Neuronal stem cell (in vitro differentiated cells): Measurements from ENCODE around the gene PARD3B.
A peak's percentile ranks its signal among the peaks of the same experiment; 100 is the strongest.

Experiments used
- DNase-seq: peaks from one replicate; pipeline ENCODE4 v3.0.0-alpha.2; 2013; ENCODE audit warnings: low spot score
- H2AFZ ChIP-seq: one replicate; pipeline ENCODE4 v1.6.1; 2013; ENCODE audit warnings: mild to moderate bottlenecking, low read length, inconsistent platforms
- H2AK5ac ChIP-seq: 2 replicates; pipeline ENCODE4 v1.6.1; 2013; ENCODE audit warnings: low read depth, mild to moderate bottlenecking, inconsistent platforms, low read length, moderate library complexity, mixed read lengths
- H2BK120ac ChIP-seq: 2 replicates; pipeline ENCODE4 v1.6.1; 2013; ENCODE audit warnings: low read depth, mild to moderate bottlenecking, inconsistent platforms, low read length, moderate library complexity, mixed read lengths
- H2BK12ac ChIP-seq: one replicate; pipeline ENCODE4 v1.6.1; 2013; ENCODE audit warnings: low read length, inconsistent platforms
- H2BK15ac ChIP-seq: 2 replicates; pipeline ENCODE4 v1.6.1; 2013; ENCODE audit warnings: mild to moderate bottlenecking, low read length, inconsistent platforms, mixed read lengths
- H2BK5ac ChIP-seq: one replicate; pipeline ENCODE4 v1.6.1; 2013; ENCODE audit warnings: inconsistent platforms, mild to moderate bottlenecking, low read length, moderate library complexity
- H3K14ac ChIP-seq: one replicate; pipeline ENCODE4 v1.6.1; 2013; ENCODE audit warnings: low read length, inconsistent platforms
- H3K18ac ChIP-seq: 2 replicates; pipeline ENCODE4 v1.6.1; 2013; ENCODE audit warnings: low read length, inconsistent platforms
- H3K23ac ChIP-seq: 2 replicates; pipeline ENCODE4 v1.6.1; 2013; ENCODE audit warnings: low read depth, mild to moderate bottlenecking, mixed read lengths, low read length, inconsistent platforms; ENCODE audit not compliant: poor library complexity
- H3K27ac ChIP-seq: replicated peaks from 3 replicates; pipeline ENCODE4 v1.5.1; 2013; ENCODE audit warnings: low read length, inconsistent platforms
- H3K27me3 ChIP-seq, 3 experiments: 2 replicates each; pipeline ENCODE4 v1.6.1; 2013; ENCODE audit warnings: low read length in 3 of 3, mild to moderate bottlenecking in 2 of 3, inconsistent platforms in 1 of 3, low read depth in 1 of 3, mixed read lengths in 1 of 3, moderate library complexity in 1 of 3; ENCODE audit not compliant: control insufficient read depth in 3 of 3, insufficient read depth in 3 of 3
- H3K36me3 ChIP-seq, 2 donors: replicated peaks in 1 of 2; 2 replicates each; pipeline ENCODE4 v1.6.1; 2013; ENCODE audit warnings: low read length in 2 of 2; ENCODE audit not compliant: control insufficient read depth in 2 of 2, insufficient read depth in 2 of 2
- H3K4ac ChIP-seq: 2 replicates; pipeline ENCODE4 v1.6.1; 2013; ENCODE audit warnings: inconsistent platforms, mild to moderate bottlenecking, low read length, moderate library complexity
- H3K4me1 ChIP-seq, 2 donors: 1 replicate in 1 of 2; 2 replicates in 1 of 2; pipeline ENCODE4 v1.6.1; 2013; ENCODE audit warnings: low read length in 2 of 2, low read depth in 1 of 2; ENCODE audit not compliant: control insufficient read depth in 2 of 2, insufficient read depth in 1 of 2
- H3K4me2 ChIP-seq: one replicate; pipeline ENCODE4 v1.6.1; 2013; ENCODE audit warnings: mild to moderate bottlenecking, low read length, inconsistent platforms; ENCODE audit not compliant: insufficient read depth, poor library complexity, severe bottlenecking
- H3K4me3 ChIP-seq, 2 donors: 2 replicates each; pipeline ENCODE4 v1.5.1; 2013; ENCODE audit warnings: low read length in 2 of 2, mild to moderate bottlenecking in 2 of 2, inconsistent platforms in 1 of 2, moderate library complexity in 1 of 2
- H3K79me1 ChIP-seq: one replicate; pipeline ENCODE4 v1.6.1; 2013; ENCODE audit warnings: low read depth, mild to moderate bottlenecking, inconsistent platforms, low read length, moderate library complexity
- H3K9ac ChIP-seq: one replicate; pipeline ENCODE4 v1.6.1; 2013; ENCODE audit warnings: mild to moderate bottlenecking, low read depth, low read length, inconsistent platforms; ENCODE audit not compliant: poor library complexity
- H3K9me3 ChIP-seq, 2 donors: replicated peaks in 1 of 2; 2 replicates each; pipeline versions ENCODE3 to v1.6.1; 2013; ENCODE audit warnings: low read length in 2 of 2, mild to moderate bottlenecking in 2 of 2, inconsistent platforms in 1 of 2, low read depth in 1 of 2, mixed read lengths in 1 of 2, moderate library complexity in 1 of 2; ENCODE audit not compliant: control insufficient read depth in 2 of 2, insufficient read depth in 1 of 2
- H4K8ac ChIP-seq: one replicate; pipeline ENCODE4 v1.6.1; 2013; ENCODE audit warnings: low read depth, mild to moderate bottlenecking, inconsistent platforms, low read length, moderate library complexity
- H4K91ac ChIP-seq: one replicate; pipeline ENCODE4 v1.6.1; 2013; ENCODE audit warnings: low read length, low read depth, mild to moderate bottlenecking, inconsistent platforms; ENCODE audit not compliant: poor library complexity
- WGBS, 2 donors: extraction: QIAGEN DNeasy Blood & Tissue Kit; methylation state at CpG; one replicate each; pipeline ENCODE4 v1.1.7; 2013; ENCODE audit warnings: missing lambda C conversion rate in 2 of 2, mixed read lengths in 1 of 2; ENCODE audit not compliant: insufficient read length in 2 of 2, insufficient replicate concordance in 1 of 2; ENCODE audit errors: extremely low coverage in 2 of 2; 5-methylcytosine and 5-hydroxymethylcytosine counted together

PARD3B gene

DNA sequence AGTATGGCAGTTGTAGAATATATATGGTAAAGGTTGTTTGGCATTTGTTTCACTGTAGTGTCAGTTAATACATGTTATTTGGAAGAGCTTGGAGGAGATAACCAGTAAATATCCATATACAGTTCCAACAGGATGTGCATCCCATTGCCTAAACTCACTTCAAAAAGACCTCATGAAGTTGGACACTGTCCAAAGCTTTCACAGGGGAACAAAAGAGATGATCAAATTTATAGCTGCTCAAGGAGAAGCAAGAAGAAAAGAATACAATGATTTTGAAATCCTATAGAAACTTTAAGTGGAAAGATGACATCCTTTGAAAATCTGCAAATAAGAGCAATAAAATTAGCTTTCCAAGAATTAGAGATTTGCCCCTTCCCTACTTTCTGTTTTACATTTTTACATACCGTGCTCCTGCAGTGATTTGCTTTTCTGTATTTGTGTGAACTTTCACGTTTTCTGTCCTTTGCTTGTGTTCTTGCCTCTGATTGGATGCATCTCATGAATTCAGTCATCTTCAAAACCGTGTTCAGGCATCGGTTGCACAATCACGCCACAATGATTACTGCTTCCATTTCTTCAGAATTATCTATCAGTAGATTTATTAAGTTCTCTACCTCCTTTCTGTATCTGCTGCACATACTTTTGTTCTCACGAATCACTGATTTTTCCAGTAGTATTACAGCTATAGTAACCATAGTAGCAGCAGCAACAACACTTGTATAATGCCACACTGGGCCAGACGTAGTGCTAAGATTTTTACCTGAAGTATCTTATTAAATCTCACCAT is 83.8 kb downstream of the PARD3B start:
- H3K4ac ChIP-seq: no peak overlapping the region
- no peak overlapping the region for H2AK5ac ChIP-seq
- H3K4me1 ChIP-seq: peaks cover 0 to 5% of the 10 kb centered on the region in 2 donors
- no peak overlapping the region for H2BK15ac ChIP-seq
- H3K4me3 ChIP-seq: no peak overlapping the region
- H3K36me3 ChIP-seq: no peaks in the 10 kb centered on the region
- no peak overlapping the region for H3K23ac ChIP-seq
- no peak overlapping the region for H3K4me2 ChIP-seq
- no peak overlapping the region for H2BK120ac ChIP-seq
- H4K91ac ChIP-seq: no peak overlapping the region
- H2AFZ ChIP-seq: no peak overlapping the region
- peaks cover 0 to 3% of the 10 kb centered on the region in 2 donors for H3K9me3 ChIP-seq
- H3K27me3 ChIP-seq: no peaks in the 10 kb centered on the region
- no CpG with 5 or more reads among the region's 7 CpGs for WGBS, 2 donors
- H3K9ac ChIP-seq: no peak overlapping the region
- no peaks in the 10 kb centered on the region for H3K79me1 ChIP-seq
- H2BK12ac ChIP-seq: no peak overlapping the region
- DNase-seq: no peak
- H2BK5ac ChIP-seq: no peak overlapping the region
- no peak overlapping the region for H3K27ac ChIP-seq
- no peak overlapping the region for H3K14ac ChIP-seq
- no peak overlapping the region for H3K18ac ChIP-seq
- H4K8ac ChIP-seq: no peak overlapping the region

DNA sequence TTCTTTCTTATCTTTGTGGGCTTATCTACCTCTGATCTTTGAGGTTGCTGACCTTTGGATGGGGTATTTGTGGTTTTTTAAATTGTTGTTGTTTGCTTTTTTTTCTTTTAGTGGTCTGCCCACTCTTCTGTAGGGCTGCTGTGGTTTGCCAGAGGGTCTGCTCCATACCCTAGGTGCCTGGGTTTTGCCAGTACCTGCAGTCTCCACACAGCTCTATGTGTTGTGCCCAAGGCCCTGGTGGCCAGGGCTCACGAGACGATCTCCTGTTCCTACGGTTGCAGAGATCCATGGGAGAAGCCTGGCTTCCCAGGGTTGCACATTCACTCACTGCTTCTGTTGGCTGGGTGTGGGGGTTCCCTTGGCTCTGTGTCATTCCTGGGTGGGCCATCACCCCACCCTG is 87.1 kb downstream of the PARD3B start:
- H3K23ac ChIP-seq: no peak overlapping the region
- H3K9me3 ChIP-seq: peaks cover 0 to 3% of the 10 kb centered on the region in 2 donors
- H2BK120ac ChIP-seq: no peak overlapping the region
- H2AFZ ChIP-seq: no peak overlapping the region
- WGBS, 2 donors: no CpG with 5 or more reads among the region's 3 CpGs
- peaks cover 0 to 5% of the 10 kb centered on the region in 2 donors for H3K4me1 ChIP-seq
- no peak overlapping the region for H2BK5ac ChIP-seq
- no peak overlapping the region for H3K14ac ChIP-seq
- no peak overlapping the region for H4K91ac ChIP-seq
- H3K27me3 ChIP-seq: no peaks in the 10 kb centered on the region
- H3K18ac ChIP-seq: peak overlapping the region; percentile 88
- no peak overlapping the region for H3K9ac ChIP-seq
- no peak overlapping the region for H2AK5ac ChIP-seq
- H4K8ac ChIP-seq: no peak overlapping the region
- H3K4me3 ChIP-seq: peak overlapping the region in 1 of 2 donors; percentile 9
- no peak overlapping the region for H3K27ac ChIP-seq
- H3K4ac ChIP-seq: no peak overlapping the region
- no peak overlapping the region for H2BK15ac ChIP-seq
- H3K4me2 ChIP-seq: no peak overlapping the region
- DNase-seq: no peak
- no peaks in the 10 kb centered on the region for H3K36me3 ChIP-seq
- H2BK12ac ChIP-seq: no peak overlapping the region
- H3K79me1 ChIP-seq: no peaks in the 10 kb centered on the region

DNA sequence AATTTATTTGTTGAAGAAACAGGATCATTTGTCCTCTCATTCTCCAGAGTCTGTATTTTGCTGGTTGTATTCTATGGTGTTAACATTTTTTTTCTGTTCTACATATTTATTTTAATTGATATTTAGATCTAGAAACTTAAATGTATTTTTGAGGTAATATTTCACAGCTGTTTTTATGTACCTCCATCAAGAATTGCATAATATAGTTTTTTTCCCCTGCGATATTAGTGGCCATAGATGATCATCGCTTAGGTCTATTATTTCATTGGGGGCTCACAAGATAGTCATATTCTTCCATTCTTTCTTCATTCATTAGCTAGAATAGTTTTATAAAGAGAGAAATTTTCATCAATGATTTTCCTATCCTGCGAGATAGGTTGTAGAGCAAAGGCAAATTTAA is 89.3 kb downstream of the PARD3B start:
- Histone ChIP-seq H3K4me1 (no peaks in the 10 kb centered on the region), H3K9ac (no peak overlapping the region), H3K27me3 (no peaks in the 10 kb centered on the region), H3K23ac (no peak overlapping the region), H2BK15ac (no peak overlapping the region), H3K14ac (no peak overlapping the region), H2AFZ (no peak overlapping the region), H3K27ac (no peak overlapping the region), H2BK12ac (no peak overlapping the region), H3K4me2 (no peak overlapping the region), H3K18ac (no peak overlapping the region), H3K79me1 (no peaks in the 10 kb centered on the region), H4K91ac (no peak overlapping the region), H2BK5ac (no peak overlapping the region), H2BK120ac (no peak overlapping the region), H3K4ac (no peak overlapping the region), H3K9me3 (peaks cover 0 to 3% of the 10 kb centered on the region in 2 donors), H2AK5ac (no peak overlapping the region), H3K4me3 (no peak overlapping the region), H4K8ac (no peak overlapping the region), H3K36me3 (no peaks in the 10 kb centered on the region)
- WGBS, 2 donors: no CpG with 5 or more reads among the region's 3 CpGs
- no peak for DNase-seq

DNA sequence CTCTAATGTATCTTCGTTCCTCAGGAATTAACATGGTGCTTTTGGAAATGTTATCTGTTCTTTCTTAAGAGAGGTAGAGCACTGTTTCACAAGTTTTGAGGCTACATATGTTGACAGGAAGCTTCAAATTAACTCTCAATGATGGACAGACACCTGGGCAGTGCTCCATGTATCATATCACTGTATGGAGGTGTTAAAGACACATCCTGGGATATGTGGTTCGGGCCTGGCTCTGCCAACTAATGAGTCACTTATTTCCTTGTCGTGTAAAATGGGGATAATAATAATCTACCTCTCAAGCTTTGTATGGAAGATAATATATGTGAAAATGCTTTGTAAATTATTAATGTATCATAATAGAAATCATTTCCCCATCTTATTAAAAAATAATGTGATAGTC is 90.2 kb downstream of the PARD3B start:
- no peak overlapping the region for H3K4ac ChIP-seq
- WGBS, 2 donors: no CpG with 5 or more reads among the region's 3 CpGs
- H3K4me1 ChIP-seq: no peaks in the 10 kb centered on the region
- H4K8ac ChIP-seq: no peak overlapping the region
- no peaks in the 10 kb centered on the region for H3K27me3 ChIP-seq
- no peak overlapping the region for H2BK5ac ChIP-seq
- H4K91ac ChIP-seq: no peak overlapping the region
- H3K14ac ChIP-seq: no peak overlapping the region
- no peak overlapping the region for H3K18ac ChIP-seq
- H2BK120ac ChIP-seq: no peak overlapping the region
- no peak overlapping the region for H2AK5ac ChIP-seq
- H2AFZ ChIP-seq: no peak overlapping the region
- H3K79me1 ChIP-seq: no peaks in the 10 kb centered on the region
- H3K36me3 ChIP-seq: no peaks in the 10 kb centered on the region
- no peak overlapping the region for H2BK12ac ChIP-seq
- no peak for DNase-seq
- no peak overlapping the region for H3K4me3 ChIP-seq
- no peak overlapping the region for H3K23ac ChIP-seq
- no peaks in the 10 kb centered on the region for H3K9me3 ChIP-seq
- no peak overlapping the region for H3K4me2 ChIP-seq
- no peak overlapping the region for H3K27ac ChIP-seq
- H3K9ac ChIP-seq: no peak overlapping the region
- no peak overlapping the region for H2BK15ac ChIP-seq
